MV-4-11 (cell line): Measurements from ENCODE around the gene CYP2A6.
"Not testable (repeated sequence)": the region's sequence is repeated elsewhere in the genome, so short reads cannot be mapped to it uniquely, and the experiment has no call there.

Experiments used
- DNase-seq: peaks from one replicate; lab custom pipeline; 2025; lab: John Stamatoyannopoulos, UW

CYP2A6 gene

GRCh38 chr19:40843653-40844052 is 6.6 kb downstream of the CYP2A6 start:
- DNase-seq, result peak; percentile 84

GRCh38 chr19:40842997-40843652 is 7.1 kb downstream of the CYP2A6 start:
- not testable (repeated sequence) for DNase-seq

- DNase-seq, result not testable (repeated sequence)
These were observed 8.2 kb downstream of the CYP2A6 start for GRCh38 chr19:40842012-40842411.

- DNase-seq, result not testable (repeated sequence)
These were observed 11.8 kb downstream of the CYP2A6 start for GRCh38 chr19:40838477-40838876.

GRCh38 chr19:40836754-40837429 is 13.4 kb downstream of the CYP2A6 start:
- no peak for DNase-seq

- DNase-seq, result peak; percentile 81
These were observed 16.3 kb downstream of the CYP2A6 start for GRCh38 chr19:40833728-40834533.

- not testable (repeated sequence) for DNase-seq
These were observed 17.8 kb downstream of the CYP2A6 start for GRCh38 chr19:40832431-40832790.

GRCh38 chr19:40831502-40832430 is 18.5 kb downstream of the CYP2A6 start:
- peak; percentile 99 for DNase-seq

GRCh38 chr19:40830741-40831140 is 19.5 kb downstream of the CYP2A6 start:
- DNase-seq, result not testable (repeated sequence)

GRCh38 chr19:40829205-40829604 is 21.0 kb downstream of the CYP2A6 start:
- no peak for DNase-seq

- DNase-seq, result no peak
These were observed 22.6 kb downstream of the CYP2A6 start for GRCh38 chr19:40827386-40828247.

GRCh38 chr19:40826699-40827385 is 23.4 kb downstream of the CYP2A6 start:
- peak; percentile 80 for DNase-seq

- DNase-seq, result not testable (repeated sequence)
These were observed 23.9 kb downstream of the CYP2A6 start for GRCh38 chr19:40826312-40826698.

GRCh38 chr19:40825460-40826095 is 24.7 kb downstream of the CYP2A6 start:
- not testable (repeated sequence) for DNase-seq

- DNase-seq, result not testable (repeated sequence)
These were observed 25.3 kb downstream of the CYP2A6 start for GRCh38 chr19:40824916-40825315.

- DNase-seq, result peak; percentile 98
These were observed 27.3 kb downstream of the CYP2A6 start for GRCh38 chr19:40822704-40823553.

GRCh38 chr19:40822161-40822560 is 28.1 kb downstream of the CYP2A6 start:
- no peak for DNase-seq

GRCh38 chr19:40819479-40820234 is 30.6 kb downstream of the CYP2A6 start:
- DNase-seq, result peak; percentile 63
